ENCODE measurements around the gene P3H4.

The P3H4 gene

DNA sequence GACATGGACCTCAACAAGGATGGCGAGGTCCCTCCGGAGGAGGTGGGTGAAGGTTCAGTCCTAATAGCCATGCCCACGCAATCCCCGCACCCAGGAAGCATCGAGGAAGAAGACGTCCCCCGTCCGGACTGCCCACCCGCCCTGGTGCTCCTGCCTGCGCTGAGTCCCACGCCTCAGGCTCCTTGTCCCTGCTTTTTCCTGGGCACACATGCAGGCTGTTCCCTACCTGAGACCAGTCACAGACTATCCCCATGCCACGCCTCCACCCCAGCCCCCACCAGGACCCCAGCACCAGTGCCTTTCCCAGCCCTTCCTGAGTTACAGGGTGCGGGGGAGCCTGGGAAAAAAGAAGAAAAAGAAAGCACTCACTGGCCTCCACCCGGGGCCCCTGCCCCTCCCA, 10.0 kb upstream of the P3H4 start:
- DNase-seq, result no peak

DNA sequence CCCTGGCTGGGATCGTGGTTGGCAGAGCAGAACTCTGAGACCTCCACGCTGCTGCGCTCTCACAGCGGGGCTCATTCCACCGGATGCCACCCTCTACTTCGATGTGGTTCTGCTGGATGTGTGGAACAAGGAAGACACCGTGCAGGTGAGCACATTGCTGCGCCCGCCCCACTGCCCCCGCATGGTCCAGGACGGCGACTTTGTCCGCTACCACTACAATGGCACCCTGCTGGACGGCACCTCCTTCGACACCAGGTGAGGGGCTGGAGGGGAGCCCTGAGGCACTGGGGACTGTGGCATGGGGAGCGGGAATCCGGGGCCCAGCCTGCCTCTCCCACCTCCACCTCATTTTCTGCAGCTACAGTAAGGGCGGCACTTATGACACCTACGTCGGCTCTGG, 6.3 kb upstream of the P3H4 start:
- DNase-seq, result no peak

- DNase-seq, result no peak
These were observed 5.0 kb upstream of the P3H4 start for GRCh38 chr17:41816637-41817320.

- DNase-seq, result no peak
These were observed 2.4 kb upstream of the P3H4 start for GRCh38 chr17:41814195-41814594.

- DNase-seq, result no peak
These were observed 2.0 kb upstream of the P3H4 start for GRCh38 chr17:41813699-41814124.

GRCh38 chr17:41813152-41813680, 1.5 kb upstream of the P3H4 start:
- DNase-seq, result no peak

- no peak for DNase-seq
These were observed 817 bp upstream of the P3H4 start, which contains the start of gene FKBP10 for GRCh38 chr17:41812381-41813151. Gene FKBP10 (plus strand): TSS chr17:41813004. CDS start chr17:41813035, 31 bp downstream.

DNA sequence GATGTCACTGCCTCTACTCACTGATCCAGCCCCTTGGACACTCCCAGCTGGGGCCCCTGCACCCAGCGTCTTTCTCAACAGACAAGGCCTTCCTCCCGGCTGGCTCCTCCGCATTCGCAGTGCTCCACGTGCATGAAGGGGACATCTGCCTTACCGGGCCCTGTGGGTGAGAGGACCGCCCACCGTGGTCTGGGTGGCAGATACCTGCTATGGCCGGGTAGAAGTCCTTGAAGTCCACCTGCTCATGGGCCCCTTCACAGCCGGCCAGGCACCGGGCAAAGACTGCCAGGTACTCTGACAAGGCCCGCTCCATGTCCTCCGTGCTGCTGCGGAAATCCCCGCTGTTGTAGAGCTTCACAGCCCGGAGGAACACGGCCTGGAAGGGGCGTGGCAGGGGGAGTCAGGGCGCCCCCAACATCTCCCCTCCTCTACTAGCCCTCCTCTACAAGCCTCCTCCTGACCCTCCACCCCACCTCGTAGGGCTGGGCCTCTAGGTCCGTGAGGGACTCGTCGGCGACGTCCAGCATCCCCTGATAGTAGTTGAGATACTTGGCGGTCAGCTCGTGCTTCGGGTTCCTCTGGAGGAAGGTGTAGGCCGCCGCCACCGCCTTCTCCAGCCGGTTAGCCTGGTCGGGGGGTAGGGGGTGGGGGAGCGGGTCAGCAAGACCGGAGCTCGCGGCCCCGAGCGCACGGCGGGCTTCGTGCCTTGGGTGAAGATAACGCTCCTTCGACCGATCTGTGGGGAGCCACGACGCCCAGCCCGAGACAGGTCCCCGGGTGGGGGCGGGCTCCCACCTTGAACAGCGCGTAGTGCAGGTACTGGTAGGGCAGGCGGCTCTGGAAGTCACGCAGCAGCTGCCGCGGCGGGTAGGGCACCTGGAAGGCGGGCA, 845 bp downstream of the P3H4 start:
- DNase-seq, result no peak

DNA sequence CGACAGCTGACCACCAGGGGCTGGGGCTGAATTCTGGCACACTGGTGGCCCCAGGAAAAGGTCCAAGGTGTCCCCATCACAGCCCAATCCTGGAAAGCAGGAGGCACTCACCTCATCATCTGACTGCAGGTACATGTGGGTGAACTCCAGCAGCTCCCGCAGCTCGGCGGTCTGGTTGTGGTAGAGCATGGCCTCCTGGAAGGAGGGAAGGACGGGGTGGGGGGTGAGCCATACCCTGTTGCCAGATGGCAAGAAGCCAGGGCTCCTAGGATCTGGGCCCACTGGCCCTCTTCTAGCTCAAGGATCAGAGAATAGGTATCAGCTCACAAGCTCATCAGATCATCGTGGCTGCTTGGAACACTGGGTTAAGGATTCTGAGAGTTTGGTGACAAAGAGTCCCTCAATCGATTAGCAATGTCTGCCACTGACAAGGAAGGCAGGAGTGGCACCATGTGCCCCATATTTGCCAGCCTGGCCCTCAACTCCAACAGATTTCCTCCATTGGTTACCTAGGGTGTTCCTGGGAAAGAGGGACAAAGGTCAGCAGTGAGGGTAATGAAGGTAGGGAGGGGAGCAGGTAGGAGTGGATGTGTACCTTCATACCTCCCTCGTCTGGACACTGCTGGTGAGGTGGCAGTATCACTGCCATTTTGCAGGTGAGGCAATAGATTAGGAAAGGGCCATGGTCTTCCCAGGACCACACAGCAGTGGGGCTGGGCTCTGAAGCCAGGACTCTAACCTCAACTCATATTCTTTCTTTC, 4.9 kb downstream of the P3H4 start:
- no peak for DNase-seq

GRCh38 chr17:41803049-41804020, 8.4 kb downstream of the P3H4 start:
- peak; percentile 62 to 68 (median 63) for DNase-seq

DNA sequence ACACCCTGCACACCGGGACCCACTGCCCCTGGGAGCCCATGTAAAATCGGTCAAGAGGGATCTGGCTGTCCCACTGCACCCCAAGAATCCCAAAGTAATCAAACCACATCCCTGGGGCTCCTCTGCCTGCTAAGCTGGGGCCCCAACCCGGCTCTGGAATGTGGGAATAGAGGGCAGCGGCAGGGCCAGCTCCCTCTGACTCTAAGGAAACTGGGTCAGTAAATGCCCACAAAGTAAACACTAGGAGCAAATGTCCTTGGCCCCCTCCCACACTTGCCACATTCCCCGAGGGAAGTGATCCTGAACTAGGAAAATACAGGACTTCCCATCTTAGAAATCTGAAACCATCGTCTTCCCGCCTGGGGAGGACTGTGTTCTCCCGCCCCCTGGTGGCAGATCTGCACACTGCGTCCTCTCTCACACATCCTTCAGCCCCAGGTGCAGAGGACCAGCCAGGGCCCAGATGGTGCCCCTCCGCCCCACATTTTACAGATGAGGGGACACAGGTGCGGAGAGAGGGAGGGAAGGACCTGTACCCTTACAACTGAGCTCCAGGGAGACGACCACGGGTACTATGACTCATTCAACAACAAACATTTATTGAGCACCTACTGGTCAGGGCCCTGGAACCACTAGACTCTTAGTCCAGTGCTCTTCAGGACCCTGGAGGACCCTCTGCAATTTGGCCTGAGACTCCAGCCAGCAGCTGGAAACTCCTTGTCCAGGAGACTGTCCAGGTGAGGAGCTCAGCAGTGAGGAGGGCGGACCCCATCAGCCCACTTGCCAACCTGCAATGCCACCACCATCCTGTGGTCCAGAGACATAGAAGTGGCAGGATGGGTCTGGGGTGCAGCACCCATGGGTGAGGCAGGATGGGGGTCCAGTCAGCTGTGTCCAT, 10.1 kb downstream of the P3H4 start:
- DNase-seq, result peak; percentile 78 to 90 (median 83)

DNA sequence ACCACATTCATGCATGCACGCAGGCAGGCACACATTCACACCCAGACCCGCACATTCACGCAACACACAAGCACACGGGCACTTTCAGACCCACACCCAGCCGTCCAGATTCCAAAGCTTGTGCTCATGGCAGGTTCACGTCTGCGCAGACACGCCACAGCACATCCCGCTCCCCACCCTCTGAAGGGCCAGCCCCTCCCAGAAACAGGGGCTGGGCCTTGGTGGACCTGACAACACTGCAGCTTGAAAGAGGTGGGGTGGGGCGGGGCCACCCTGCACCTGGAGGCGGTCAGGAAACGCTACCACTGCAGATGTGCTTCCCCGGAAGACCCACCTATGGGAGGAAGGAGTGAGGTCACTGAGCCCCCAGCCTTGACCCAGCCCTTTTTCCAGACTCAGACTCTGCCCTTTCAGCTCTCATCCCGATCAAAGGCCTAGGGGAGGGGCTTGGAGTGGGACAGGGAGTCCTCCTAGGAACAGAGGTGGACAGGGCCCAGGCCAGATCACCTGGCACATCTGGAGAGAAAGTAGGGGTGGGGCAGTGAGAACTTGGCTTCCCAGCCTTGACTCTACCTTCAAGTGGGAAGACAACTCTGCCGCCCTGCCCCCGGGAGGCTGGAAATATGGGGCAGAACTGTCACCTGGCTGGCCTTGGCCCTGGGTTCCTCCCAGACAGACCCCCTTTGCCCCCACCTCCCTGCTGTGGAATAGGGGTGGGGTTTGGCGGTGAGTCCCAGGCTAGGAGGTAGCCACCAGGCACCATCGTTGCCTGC, 11.0 kb downstream of the P3H4 start:
- DNase-seq, result no peak

- DNase-seq, result no peak
These were observed 12.4 kb downstream of the P3H4 start for GRCh38 chr17:41799366-41799765.

GRCh38 chr17:41797377-41797776, 14.4 kb downstream of the P3H4 start:
- DNase-seq, result no peak

DNA sequence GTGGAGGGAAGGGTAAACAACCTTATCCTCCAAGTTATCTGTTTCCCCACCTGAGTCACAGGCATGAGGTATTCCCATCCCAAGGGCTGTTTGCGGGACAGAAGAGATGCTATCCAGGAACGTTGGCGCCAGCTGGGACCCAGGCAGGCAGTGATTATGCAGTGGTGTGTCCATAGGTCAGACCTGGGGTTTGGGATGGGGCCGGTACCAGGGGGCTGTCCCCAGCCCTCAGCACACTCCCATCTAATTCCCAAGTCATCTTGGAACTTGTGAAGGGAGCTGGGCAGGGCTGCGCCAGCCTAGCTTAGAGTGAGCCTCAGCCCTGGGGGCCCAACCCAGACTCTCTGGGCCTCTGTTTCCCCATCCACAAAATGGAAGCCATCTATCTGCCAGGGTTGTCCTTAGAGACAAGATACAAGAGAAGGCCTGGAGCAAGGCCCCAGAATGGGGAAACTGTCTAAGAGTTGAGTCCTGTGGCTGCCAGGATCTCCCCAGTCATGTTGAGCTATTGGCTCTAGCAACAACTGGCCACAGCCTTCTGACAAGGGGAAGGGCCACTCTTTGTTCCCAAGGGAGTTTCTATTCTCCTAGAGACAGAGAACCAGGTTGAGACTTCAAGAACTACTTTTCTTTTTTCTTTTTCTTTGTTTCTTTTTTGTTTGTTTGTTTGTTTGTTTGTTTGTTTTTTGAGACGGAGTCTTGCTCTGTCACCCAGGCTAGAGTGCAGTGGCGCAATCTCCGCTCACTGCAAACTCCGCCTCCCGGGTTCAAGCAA, 15.4 kb downstream of the P3H4 start:
- peak; percentile 40 to 55 (median 44) for DNase-seq

GRCh38 chr17:41794540-41794975, 17.2 kb downstream of the P3H4 start:
- no peak for DNase-seq

DNA sequence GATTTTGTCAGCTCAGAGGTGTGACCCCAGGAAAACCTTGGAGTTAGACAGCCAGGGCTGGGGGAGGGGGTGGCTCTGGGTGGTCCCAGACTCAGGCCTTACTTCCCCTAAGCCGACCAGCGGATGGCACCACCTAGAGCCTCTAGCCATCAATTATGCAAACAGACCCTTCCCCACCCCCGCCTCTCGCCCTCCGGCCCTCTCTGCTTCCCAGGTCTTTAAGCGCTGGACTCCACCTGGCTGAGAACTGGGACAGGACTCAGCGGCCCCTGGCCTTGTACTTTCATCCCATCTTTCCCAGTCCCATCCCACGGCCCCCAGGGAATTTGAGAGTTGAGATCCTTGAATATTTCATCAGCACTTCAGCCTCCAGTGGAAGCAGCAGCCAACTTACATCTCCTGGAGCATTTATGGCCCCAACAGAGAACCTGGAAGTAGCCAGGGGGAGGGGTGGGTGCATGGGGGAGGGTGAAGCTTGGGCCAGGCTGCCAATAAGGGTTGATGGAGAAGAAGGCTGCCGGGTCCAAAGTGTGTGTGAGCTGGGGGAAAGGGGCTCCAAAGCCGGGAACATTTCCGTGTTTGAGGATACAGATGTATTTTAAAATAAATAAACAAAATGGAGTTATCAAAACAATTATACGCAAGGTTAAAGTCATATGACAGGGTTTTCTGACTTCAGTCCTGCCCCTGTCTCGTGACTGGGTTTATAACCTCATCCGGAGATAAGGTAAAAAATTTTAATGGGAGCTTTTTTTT, 17.8 kb downstream of the P3H4 start:
- no peak for DNase-seq
